Spleen (tissue), 7 donors: Measurements from ENCODE around the gene C6orf62.

Source experiments
- CTCF ChIP-seq, 11 experiments: fragments of 200-600 bp in 7 of 11; fragments of 450-650 bp in 4 of 11; sonication (generic) in 4 of 11; IDR thresholded peaks in 8 of 11; conservative IDR thresholded peaks in 3 of 11; 1 replicate in 7 of 11; 2 replicates in 4 of 11; pipeline versions ENCODE4 v1.4.0 to v1.8.0; 2016 to 2021; ENCODE audit warnings: antibody characterized with exemption in 11 of 11, inconsistent platforms in 4 of 11, mild to moderate bottlenecking in 1 of 11
- POLR2A ChIP-seq, 3 donors: fragments of 450-650 bp; IDR thresholded peaks; one replicate each; pipeline ENCODE4 v1.5.1; 2017; ENCODE audit warnings: antibody characterized with exemption in 3 of 3, mild to moderate bottlenecking in 1 of 3
- POLR2AphosphoS5 ChIP-seq, 3 donors: sonication (generic); formaldehyde crosslinking; IDR thresholded peaks; one replicate each; pipeline ENCODE4 v1.5.1; 2017; ENCODE audit warnings: antibody characterized with exemption in 3 of 3
- donor health status: DM: no; HTN: no; CAD: no; lungs with moderate emphysema.
- donor health status: DM: no; HTN: no; CAD: no.
- donor health status: DM: no; HTN: no; CAD: no.

GRCh38 chr6:24753545-24753944 is 34.6 kb upstream of the C6orf62 start:
- TF ChIP-seq CTCF (IDR thresholded peaks at IDR 0.05 in 8 of 11, conservative IDR thresholded peaks at IDR 0.05 in 3 of 11), result no peak
- TF ChIP-seq POLR2A (IDR thresholded peaks at IDR 0.05), result no peak
- TF ChIP-seq POLR2AphosphoS5 (IDR thresholded peaks at IDR 0.05), result no peak
